GM12864 (cell line): Measurements from ENCODE around the gene GALK1.
"Not testable (repeated sequence)": the region's sequence is repeated elsewhere in the genome, so short reads cannot be mapped to it uniquely, and the experiment has no call there.

Experiments used
- DNase-seq: peaks from one replicate; pipeline ENCODE4 v3.0.0-alpha.2; 2011; ENCODE audit warnings: low read depth
- H3K4me3 ChIP-seq: 2 replicates; pipeline ENCODE4 v1.5.1; 2011; ENCODE audit warnings: mild to moderate bottlenecking, low read depth, low read length, control low read depth
- TF ChIP-seq, protein P1 (sequence below): IDR thresholded peaks from 2 replicates; pipeline ENCODE4 v1.5.1; 2011; ENCODE audit warnings: low read depth, mild to moderate bottlenecking, moderate library complexity, low read length, control low read depth, inconsistent platforms; ENCODE audit errors: missing control alignments

Gene GALK1

DNA sequence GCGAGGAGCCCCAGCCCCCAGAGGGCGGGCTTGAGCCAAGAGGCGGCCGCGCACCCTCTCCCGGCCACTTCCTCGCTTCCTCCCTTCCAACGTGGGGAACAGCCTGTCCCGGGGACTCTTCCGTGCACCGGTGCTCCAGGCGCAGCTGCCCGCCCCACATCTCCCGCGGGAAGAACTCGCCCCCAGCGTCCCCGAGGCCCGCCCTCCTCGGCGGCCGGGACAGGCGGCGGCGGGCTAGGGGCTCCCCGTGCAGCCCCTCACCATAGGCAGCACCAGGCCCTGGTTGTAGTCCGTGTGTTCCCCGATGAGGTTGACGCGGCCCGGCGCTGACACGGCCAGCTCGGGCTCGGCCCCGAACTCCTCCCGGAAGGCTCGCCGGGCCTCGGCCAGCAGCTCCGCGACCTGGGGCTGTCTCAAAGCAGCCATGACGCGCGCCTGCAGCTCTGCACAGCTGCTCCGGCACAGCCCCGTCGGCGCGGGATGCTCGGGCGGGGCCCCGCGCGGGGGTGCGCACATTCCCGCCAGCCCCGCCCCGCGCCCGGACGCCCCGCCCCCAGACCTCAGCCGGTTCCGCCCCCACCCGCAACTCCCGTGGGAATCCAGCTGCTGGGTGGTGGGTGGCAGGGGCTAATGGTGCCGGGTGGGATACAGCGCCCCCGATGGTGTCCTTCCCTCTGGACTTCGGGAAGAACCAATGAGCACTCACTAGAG is at the start of gene GALK1:
Gene GALK1, minus strand, starts transcription at position 482 of the 711 bp plus-strand sequence. Its CDS starts 56 bp downstream, at position 426.
- TF ChIP-seq, protein P1, sequence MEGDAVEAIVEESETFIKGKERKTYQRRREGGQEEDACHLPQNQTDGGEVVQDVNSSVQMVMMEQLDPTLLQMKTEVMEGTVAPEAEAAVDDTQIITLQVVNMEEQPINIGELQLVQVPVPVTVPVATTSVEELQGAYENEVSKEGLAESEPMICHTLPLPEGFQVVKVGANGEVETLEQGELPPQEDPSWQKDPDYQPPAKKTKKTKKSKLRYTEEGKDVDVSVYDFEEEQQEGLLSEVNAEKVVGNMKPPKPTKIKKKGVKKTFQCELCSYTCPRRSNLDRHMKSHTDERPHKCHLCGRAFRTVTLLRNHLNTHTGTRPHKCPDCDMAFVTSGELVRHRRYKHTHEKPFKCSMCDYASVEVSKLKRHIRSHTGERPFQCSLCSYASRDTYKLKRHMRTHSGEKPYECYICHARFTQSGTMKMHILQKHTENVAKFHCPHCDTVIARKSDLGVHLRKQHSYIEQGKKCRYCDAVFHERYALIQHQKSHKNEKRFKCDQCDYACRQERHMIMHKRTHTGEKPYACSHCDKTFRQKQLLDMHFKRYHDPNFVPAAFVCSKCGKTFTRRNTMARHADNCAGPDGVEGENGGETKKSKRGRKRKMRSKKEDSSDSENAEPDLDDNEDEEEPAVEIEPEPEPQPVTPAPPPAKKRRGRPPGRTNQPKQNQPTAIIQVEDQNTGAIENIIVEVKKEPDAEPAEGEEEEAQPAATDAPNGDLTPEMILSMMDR: peak; percentile 71
- DNase-seq: no peak
- peak within 1 kb of the TSS; percentile 85 for H3K4me3 ChIP-seq

DNA sequence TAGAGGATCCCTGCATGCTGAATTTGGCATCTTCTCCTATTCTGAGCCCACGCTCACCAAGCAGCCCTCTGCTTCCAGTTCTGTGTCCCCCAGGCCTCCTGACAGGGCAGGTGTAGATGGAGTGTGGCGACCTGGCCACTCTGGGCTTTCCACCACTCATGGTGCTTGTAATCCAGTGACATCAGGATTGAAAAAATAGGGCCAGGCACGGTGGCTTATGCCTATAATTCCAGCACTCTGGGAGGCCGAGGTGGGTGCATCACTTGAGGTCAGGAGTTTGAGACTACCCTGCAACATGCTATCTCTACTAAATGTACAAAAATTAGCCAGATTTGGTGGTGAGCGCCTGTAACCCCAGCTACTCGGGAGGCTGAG is 49.0 kb upstream of the GALK1 start:
- TF ChIP-seq, protein P1: no peak
- no peak for DNase-seq

DNA sequence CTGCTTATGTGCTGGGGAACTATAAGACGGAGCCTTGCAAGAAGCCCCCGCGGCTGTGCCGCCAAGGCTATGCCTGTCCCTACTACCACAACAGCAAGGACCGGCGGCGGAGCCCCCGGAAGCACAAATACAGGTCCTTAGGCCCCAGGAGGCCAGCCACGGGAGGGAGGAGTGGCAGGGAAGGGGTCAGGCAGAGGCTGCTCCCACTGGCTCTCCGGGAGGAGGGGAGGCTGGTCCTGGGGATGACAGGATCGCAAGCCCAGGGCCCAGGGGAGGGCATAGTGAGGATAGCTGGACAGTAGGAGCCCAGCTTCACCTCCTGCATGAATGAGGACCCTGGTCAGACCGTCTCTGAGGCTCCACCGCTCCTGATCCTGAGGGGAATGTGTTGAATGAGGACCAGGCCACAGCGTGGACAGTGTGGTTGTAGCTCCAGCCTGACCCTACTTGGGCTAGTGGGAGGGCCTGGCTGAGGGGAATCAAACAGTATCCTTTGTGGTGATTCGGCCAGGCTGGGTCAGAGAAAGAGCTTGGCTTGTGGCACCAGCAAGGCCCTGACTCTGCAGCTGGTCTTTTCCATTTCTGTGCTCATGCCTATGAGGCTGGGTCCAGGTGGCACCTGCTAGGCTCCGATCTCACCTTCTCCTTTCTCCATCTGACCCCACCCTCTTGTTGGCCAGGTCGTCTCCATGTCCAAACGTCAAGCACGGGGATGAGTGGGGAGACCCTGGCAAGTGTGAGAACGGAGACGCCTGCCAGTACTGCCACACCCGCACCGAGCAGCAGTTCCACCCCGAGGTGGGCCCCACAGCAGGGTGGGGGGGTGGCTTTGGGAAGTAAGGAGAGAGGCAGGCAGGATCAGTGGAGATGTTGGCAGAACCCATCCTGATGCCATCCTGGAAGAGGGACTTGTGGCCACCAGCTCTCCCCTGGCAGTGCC is 48.4 kb upstream of the GALK1 start:
- DNase-seq: no peak
- TF ChIP-seq, protein P1: no peak
- H3K4me3 ChIP-seq: no peak overlapping the region

More for the DNA sequence above, 49.0 kb upstream of the GALK1 start:
- H3K4me3 ChIP-seq: no peak overlapping the region

GRCh38 chr17:75812096-75813013 is 47.4 kb upstream of the GALK1 start:
- no peak for DNase-seq
- TF ChIP-seq, protein P1: no peak
- no peak overlapping the region for H3K4me3 ChIP-seq

DNA sequence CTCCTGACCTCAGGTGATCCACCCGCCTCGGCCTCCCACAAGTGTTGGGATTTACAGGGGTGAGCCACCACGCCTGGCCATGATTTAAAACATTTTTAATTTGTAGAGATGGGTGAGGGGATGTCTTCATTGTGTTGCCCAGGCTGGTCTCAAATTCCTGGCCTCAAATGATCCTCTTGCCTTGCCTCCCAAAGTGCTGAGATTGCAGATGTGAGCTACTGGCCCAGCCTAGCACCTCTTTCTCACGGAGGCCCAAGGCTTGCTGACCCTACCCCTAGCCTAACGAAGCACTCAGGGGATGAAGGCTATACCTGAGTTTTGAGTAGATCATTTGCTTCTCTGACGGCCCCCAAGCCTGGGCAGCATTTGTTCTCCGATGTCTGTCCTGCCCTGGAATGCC is 46.2 kb upstream of the GALK1 start:
- no peak overlapping the region for H3K4me3 ChIP-seq
- DNase-seq: no peak
- TF ChIP-seq, protein P1: no peak

- DNase-seq, H3K4me3 ChIP-seq: not testable (repeated sequence)
Measured at GRCh38 chr17:75810756-75811155, 45.8 kb upstream of the GALK1 start.
